ENCODE data around the gene ADCY5.
"Not testable (repeated sequence)": the region's sequence is repeated elsewhere in the genome, so short reads cannot be mapped to it uniquely, and the experiment has no call there.

ADCY5 gene

DNA sequence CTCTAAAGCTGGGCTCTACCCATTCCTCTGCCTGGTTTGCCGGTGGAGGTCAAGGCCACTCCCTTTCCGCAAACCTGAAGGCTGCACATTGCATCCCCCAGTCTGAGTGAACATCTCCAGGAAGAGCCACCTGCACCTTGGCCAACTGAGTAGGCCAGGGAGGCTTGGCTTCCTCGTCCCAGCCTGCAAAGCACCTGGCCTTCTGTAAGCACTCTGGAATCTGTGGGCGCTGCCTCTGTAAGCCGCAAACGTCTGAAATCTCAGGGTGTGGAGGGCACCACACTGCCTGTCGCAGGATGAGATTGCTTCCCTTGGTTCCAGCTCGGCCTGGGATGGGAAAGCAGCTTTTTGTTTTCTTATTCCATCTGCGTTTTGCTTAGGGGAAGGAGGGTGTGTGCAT, 165.8 kb downstream of the ADCY5 start:
- DNase-seq: no peak

DNA sequence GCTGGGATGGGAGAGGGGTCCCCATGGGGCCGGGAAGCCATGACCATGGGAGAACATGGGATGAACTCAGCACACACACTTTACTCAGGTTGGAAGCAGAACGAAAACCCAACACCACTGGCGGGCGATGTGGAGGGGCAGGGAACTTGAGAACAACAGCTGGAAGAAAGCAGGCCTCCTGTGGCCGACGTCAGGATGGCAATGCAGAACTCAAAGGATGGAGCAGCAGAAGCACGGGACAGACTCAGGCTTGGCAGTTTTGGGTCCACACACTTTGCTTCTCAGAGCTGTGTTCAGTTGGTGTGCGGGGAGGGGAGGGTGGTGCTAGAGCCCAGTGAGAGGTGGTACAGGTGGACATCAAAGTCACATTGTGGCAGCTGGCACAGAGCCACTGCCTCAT, 166.4 kb downstream of the ADCY5 start:
- no peak for DNase-seq

DNA sequence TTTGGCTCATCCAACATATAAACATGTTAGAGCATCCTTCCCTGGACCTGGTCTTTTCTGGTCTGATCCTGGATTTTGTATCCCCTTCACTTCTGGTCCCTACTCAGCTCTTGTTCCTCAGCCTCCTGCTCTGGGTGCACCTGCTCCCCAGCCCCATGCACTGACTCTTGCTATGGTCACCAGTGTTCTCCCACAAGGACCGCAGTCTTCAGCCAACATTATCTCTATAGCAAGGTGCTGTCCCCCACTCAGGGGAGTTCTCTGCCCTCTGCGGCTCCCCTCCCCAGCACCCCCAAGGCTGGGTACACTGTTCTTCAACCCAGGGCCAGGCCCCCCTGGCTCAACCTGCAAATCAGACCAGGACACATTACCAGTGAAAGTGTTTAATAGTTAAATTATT, 167.0 kb downstream of the ADCY5 start:
- no peak for DNase-seq

DNA sequence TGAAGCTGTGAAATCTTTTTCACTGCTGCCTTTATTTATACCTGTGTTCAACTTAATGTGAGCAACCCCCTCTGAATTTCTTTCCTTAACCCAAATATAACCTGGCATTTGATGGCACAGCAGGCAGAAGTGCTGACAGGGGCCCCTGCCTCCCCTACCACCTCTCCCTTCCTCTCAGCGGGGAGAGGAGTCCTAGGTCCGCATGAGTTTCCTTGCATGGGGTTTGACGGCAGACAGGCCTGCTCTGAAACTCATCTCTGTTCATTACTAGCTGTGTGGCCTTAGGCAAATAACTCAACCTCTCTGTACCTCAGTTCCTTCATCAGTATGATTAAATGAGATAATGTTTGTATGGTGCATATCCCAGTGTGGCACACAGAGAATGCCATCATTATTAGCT, 167.5 kb downstream of the ADCY5 start:
- no peak for DNase-seq

DNA sequence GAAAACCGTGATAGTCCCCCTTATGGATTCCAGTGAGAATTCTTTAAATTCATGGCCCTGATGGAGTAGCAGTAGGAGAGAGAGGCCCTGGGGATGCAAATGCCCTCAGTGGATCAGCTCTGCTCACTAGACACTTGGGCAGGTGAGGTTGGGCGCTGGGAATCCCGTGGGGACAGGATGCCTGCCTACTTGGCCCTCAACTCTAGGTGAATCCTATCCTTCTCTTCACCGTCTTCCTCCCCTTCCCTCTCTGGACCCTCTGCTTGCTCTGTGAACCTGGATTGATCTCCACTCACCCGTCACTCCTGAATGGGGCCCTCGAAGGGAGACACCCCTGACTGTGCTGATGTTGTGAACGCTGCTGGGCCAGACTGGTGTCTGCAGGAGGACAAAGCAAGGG, 169.8 kb downstream of the ADCY5 start:
- DNase-seq: no peak

DNA sequence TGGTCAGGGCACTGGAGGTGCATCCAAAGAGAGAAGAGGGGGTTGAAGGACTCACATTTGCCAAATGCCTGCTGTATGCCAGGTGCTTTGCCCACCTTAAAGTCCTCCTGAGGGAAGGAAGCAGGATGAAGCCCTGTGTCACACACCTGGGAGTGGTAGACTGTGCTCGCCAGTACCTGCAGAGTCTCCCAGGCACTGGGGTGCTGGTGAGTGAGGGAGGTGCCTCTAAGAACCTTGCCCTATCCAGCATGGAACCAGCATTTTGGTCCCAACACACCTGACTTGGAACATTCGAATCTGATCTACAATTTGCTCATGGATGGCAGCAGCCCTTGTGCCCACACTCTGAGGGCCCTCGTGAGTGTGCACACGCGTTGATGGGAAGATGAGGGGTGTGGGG, 170.4 kb downstream of the ADCY5 start:
- DNase-seq: no peak

DNA sequence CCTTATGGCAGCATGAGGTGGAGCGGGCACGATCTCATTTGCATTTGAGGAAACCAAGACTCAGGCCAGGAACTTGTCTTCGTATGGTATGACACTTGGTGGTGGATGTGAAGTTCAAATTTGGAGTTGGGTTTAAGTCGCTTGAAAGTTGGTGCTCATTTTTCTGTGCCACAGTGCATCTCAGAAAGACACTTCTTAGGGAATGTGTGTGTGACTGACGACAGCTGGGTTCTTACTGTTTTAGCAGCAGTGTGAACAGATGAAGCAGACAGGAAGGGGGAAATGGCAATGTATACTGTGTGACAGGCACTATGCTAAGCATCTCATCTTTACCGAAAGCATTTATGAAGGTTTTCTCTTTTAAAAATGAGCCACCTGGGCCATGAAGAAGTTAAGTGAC, 171.8 kb downstream of the ADCY5 start:
- DNase-seq: no peak

DNA sequence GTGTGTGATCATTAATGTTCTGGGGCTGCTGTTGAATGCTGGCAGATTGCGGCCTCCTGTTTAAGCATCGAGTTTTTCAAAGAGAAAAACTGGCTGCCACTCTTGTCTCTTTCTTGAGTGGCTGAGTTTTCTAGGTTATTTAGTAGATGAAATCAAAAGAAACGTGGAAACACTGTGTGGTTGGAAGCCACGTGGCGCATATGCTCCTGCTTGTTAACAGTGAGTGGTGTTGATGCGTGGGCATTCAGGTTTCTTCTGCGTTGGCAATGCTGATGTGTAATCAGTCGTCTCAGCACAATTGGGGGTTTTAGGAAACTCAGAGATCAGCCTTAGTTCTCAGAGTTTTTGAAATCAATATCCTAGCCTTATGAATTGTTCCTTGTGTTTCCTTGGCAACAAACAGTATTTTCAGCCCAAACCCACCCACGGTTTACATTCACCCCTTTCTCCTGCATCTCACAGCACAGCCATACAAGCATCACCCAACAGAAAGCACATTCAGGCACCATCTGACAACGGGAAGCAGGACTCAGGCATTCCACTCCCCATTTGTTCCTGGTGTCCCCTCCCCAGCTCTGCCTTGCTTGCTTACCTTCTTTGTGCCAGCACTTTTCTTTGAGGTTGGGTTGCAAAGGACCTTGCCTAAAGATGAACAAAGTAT, 172.4 kb downstream of the ADCY5 start:
- DNase-seq: no peak

DNA sequence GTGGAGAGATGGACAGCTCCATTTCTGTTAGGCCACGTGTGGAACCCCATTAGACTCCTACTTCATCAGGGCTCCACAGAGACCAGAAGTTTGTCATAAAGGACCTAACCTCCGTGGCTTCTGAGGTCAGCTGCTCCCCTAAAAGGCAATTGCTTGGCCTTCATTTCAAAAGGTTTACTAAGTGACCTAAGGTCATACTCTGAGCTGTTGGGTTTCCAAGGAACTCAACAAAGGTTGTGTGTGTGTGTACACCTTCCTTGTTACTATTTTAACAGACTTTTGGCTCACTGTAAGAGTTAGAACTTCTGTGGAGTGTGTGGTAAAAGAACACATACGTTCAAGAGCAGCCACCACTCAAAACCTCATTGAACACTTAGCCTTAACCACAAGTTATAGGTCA, 173.2 kb downstream of the ADCY5 start:
- DNase-seq: no peak

DNA sequence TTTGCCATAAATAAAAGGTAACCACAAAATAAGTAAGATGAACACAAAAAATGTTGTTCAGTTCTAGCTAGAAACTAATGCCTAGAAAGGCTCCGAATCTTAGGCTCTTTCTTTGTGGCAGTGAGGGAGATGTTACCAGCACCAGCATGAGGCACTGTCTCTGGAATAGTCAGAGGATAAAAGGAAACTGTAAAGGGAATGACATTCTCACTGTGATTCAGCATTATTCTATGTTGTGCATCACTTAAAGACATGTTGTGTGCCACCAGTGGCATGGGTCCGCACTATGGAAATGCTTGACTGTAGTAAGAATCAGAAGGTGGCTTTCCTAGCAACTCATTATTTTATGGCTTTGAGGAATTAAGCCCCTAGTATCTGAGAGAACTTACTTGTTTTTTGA, 176.3 kb downstream of the ADCY5 start:
- no peak for DNase-seq

DNA sequence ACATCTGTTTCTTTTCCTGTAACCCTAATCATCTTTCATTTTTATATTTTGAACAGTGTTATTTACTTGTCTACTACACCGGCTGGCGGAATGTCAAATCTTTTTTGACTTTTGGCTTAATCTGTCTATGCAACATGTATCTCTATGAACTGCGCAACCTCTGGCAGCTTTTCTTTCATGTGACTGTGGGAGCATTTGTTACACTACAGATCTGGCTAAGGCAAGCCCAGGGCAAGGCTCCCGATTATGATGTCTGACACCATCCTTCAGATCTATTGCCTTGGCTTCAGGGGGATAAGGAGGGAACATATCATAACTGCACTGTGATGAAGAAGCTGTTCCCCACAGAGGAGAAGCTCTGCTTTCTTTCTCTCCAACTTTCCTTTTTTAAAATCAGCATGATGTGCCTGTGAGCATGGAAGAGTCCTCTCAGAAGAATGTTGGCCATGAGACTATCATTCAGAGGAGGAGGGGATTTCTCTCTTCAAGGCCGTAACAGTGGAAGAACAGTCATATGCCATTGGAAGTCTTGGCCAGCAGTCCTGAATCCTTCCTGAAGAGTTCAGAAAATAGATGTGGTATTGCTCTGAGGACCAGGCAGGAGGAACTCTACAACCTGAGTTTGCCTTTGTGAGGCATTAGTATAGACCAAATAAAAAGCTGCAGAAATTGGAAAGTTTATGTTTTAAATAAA, 177.3 kb downstream of the ADCY5 start:
- no peak for DNase-seq

DNA sequence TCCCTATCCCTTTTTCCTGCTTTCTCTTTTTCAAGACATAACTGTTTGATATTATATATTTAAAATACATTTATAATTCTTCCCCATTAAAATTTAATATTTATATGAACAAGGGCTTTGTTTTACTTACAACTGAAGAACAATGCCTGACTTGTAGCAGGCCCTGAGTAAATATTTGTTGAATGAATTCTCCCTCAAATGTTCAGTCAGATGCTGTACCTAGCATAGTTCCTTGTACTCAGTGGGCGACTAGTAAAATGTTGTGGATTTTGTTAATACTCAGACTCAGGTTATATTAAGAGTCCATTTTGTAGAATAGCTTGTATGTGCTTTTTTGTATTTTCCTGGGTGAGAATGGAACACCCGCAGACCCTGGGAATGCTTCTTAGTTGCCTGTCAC, 178.1 kb downstream of the ADCY5 start:
- DNase-seq: no peak

DNA sequence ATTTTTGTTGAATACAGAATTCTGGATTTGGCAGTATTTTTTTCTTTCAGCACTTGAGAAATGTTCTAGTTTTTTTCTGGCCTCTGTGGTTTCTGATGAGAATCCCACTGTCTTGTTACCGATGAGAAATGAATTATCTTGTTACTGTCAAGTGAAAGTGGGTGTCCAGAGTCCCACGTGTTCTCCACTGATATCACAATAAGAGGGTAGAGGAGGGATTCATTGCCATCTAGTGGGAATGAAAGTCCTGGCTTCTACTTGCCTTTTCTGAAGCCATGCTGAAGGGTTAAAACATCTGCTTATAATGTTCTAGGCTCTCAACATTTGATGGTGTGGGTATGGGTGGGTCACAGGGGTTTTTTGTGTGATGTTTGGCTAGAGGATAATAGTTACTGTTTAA, 181.1 kb downstream of the ADCY5 start:
- DNase-seq: no peak

DNA sequence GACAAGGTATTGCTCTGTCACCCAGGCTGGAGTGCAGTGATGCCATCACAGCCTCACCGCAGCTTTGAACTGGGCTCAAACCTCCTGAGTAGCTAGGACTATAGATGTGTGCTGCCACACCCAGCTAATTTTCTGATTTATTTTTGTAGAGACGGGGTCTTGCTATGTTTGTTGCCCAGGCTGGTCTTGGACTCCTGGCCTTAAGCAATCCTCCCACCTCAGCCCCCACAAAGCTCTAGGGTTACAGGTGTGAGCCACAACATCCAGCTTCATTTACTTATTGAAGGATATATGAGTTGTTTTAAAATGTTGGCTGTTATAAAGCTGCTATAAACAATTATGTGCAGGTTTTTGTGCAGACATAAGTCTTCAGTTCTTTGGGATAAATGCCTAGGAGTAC, 184.9 kb downstream of the ADCY5 start:
- no peak for DNase-seq

DNA sequence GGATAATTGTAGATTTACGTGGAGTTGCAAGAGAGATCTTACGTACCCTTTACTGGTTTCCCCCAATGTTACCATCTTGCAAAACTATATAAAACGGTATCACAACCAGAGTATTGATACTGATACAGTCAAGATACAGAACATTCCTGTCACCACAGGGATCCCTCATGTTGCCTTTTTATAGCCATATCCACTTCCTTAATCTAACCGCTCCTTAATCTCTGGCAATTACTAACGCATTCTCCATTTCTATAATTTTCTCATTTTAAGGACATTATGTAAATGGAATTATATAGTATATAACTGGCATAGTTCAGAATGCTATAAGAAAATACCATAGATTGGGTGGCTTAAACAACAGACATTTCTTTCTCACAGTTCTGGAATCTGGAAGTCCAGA, 186.0 kb downstream of the ADCY5 start:
- DNase-seq: no peak

DNA sequence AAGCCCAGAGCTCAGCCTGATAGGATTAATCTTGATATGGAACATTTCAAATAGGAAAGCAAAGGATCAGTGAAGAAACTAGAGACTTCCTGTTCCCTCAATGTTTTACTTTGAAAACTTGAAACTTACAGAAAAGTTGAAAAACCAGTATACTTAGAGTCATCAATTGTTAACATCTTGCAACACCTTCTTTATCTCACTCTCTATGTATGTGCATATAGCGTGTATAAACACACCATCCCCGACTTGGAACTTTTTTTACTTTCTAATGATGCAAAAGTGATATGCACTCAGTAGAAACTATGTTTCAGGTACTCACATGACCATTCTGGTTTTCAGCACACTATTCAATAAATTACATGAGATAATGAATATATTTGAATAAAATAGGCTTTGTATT, 186.7 kb downstream of the ADCY5 start:
- DNase-seq: no peak

DNA sequence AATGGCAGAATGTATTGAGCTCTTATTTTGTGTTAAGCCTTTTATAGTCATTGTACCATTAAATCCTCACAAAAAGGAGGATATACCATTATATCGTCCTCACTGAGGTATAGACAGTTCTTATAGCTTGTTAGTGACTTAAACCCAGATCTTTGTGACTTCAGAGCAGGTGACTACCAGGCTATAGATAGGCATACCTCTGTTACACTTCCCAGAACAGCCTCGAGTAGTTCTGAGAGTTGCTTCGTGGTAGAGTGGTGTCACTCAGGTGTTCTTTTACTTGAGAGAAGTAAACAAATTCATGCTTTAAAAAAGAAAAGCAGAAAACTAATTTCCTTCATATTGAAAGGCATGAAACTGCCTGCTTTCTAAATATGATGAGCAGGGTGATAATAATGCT, 187.2 kb downstream of the ADCY5 start:
- DNase-seq: no peak

DNA sequence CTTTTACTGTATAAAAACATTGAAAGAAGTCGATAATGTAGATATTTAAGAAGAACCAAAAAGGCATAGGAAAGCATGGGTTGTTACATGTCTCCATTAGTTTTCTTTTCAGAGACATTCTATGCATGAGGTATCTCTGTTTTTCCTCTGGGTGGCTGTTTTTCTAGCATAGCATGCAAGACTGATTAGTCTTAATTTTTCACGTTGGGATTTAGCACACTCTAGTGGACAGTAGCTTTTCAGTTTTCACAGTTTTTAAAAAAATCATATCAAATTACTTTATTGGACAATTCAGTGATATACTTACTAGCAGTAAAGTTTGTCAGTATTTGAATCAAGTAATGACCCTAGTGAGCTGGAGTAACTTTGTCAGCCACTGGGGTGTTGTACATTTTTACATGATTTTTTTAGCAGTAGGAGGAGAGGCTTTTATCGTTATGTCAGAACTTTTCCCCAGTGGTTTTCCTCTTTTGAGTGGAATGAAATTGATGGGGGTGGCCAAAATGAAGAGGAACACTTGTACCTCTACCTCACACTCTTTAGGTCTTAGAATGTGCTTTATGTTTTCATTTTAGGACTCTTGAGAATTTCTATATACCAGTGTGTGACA, 190.0 kb downstream of the ADCY5 start:
- DNase-seq: no peak

DNA sequence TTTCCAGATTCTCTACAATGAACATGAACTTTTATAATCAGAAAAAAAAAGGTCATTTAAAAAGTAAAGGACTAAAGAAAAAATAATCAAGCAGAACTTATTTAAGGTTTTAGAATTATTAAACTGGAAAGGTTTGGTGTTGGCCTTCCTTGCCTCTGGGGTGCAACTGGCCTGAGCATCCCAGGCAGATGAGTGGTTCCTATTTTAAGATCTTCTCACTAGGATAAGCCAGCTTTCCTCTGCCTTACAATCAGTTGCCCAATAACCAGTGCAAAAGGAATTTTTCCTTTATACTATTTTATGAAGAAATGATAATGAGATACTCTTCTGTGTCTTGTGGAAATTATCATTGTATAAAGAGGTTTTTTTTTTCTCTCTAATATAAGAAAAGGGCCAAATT, 190.5 kb downstream of the ADCY5 start:
- DNase-seq: no peak

DNA sequence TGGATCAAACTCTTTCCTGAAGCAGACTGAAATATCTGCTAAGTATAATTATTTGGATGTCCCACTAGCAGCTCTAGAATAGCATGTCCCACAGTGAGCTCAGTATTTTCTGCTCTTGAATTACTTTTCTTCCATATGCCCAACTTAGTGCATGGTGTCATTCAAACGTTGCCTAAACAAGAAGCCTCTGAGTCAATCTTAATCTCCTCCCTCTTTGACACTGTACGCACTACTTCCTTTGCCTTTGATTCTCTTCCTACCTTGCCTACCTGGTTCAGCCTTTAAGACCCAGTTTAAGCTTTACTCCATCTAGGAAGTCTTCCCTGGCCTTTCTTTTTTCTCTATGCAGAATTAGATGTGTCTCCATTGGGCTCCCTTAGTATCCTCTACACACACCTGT, 192.6 kb downstream of the ADCY5 start:
- no peak for DNase-seq

DNA sequence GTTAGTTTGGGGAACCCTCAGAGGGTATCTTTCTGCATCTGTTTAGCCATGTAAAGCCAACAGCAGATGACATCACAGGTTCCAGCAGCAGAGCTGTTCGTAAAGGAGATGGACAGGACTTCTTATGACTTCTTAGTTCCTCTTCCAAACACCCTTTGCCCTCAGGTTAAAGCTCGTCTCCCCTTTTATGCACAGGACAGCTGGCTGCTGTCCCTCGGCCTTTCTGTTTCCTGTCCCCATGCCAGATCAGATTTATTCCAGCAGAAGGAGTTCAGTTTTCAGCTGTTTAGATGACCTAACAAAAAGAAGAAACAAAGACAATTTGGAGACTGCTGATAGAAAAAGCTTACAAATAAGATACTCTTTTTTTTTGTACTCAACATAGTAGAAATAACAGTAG, 202.0 kb downstream of the ADCY5 start:
- DNase-seq: no peak

DNA sequence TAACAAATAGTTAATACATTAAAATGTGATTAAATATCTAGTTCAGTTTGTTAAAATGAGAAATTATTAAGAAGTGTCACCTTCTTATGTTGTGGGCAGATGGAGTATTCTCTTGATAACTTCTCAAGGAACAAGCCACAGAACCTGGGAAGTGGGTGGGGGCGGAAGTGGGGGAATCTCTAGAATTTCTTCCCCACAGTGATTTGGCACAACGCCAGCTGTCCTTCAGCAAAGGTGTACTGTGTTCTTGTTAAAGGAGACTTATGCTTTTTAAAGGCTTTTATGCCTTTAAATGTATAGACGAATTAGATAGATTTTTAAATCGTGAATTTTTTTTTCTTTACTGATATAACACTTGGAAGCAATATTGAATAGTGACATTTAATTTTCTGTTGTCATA, 204.8 kb downstream of the ADCY5 start:
- no peak for DNase-seq

DNA sequence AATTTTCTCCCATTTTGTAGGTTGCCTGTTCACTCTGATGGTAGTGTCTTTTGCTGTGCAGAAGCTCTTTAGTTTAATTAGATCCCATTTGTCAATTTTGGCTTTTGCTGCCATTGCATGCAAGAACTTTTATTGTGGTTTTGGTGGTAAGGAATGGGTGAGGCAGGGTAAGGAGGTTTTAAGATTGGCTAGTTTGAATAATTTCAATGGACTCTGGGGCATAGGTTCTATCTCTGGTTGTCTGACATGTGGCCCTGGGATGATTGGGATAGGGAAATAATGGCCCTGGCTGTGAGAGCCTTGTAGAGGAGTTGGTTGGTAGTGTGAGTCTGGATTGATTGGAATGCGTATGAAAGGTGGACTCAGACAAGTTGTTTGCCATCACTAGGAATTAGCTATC, 209.1 kb downstream of the ADCY5 start:
- DNase-seq: no peak

DNA sequence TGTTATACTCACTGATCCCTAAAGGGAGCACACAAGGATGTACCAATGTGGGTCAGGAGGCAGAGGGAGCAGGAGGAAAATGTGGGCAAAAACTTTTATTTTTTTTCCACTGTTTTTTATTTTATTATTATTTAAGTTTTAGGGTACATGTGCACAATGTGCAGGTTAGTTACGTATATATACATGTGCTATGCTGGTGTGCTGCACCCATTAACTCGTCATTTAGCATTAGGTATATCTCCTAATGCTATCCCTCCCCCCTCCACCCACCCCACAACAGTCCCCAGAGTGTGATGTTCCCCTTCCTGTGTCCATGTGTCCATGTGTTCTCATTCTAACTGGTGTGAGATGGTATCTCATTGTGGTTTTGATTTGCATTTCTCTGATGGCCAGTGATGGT, 209.7 kb downstream of the ADCY5 start:
- not testable (repeated sequence) for DNase-seq

DNA sequence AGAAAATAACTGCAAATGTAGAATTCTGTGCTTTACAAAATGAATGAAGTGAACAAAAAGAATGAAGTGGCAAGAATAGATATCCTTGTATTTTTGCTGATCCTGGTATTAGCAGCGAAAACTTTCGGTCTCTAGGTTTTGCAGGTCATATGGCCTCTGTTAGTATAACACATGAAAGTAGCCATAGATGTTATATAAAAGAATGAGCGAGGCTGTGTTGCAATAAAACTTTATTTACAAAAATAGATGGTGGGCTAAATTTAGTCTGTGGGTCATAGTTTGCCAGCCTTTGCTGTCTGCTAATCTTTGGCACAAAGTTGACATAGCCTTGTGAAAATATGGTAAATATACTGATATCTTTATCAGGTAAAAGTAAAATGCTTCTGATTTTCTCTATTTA, 212.0 kb downstream of the ADCY5 start:
- no peak for DNase-seq
